GM18868 (cell line): ENCODE data around the gene TSGA10.
"Not testable (repeated sequence)": the region's sequence is repeated elsewhere in the genome, so short reads cannot be mapped to it uniquely, and the experiment has no call there.

Source experiments
- ATAC-seq: cut with Tn5 transposase; IDR thresholded peaks from one replicate; pipeline ENCODE4 v1.9.1; 2021; ENCODE audit warnings: mild to moderate bottlenecking, moderate library complexity; ENCODE audit not compliant: unreplicated experiment

The TSGA10 gene

DNA sequence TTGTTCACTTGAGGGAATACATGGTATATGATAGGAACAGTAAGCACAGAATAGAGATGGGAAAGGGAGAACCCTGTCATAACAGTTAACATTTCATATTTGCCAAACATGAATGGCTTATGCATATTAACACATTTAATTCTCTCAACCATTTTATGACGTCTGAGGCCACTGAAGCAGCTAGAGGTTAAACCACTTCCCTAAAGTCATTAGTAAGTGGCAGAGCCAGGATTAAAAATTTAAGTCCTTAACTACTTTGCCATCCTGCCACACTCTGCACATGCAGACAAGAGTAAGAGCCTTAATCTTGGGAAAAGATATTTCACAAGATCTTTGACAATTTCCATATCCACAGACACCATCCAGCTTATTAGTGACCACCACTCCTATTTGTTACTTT lies 2.1 kb upstream of the TSGA10 start:
- no peak for ATAC-seq

DNA sequence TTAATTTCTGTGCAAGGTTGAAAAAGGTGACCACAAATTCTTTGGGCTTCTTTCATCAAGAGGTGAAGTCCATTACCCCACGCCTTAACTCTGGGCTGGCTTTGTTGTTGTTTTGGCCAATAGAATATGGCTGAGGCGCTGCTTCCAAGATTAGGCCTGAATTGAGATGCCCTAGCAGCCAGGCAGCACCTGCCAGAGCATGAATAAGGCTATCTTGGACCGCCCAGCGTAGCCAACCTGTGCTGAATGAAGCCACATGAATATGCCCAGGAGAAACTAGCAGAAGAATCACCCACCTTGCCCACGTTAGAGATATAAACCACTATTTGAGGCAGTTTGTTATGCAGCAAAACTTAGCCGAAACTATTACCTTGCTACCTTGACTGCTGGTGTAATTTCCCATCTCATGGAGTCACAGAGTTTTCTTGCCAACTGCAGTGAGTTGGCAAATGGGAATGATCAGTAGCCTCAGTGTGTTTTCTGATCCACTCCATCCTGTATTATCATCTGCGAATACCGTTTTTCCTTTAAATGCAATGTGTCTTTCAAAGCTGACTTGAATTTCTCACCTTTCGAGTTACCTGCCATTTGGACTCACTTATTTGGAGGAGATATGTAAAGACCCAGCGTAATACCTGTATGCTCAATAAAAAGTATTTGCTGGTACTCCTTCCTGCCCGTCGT lies 679 bp downstream of the TSGA10 start:
- ATAC-seq = no peak

DNA sequence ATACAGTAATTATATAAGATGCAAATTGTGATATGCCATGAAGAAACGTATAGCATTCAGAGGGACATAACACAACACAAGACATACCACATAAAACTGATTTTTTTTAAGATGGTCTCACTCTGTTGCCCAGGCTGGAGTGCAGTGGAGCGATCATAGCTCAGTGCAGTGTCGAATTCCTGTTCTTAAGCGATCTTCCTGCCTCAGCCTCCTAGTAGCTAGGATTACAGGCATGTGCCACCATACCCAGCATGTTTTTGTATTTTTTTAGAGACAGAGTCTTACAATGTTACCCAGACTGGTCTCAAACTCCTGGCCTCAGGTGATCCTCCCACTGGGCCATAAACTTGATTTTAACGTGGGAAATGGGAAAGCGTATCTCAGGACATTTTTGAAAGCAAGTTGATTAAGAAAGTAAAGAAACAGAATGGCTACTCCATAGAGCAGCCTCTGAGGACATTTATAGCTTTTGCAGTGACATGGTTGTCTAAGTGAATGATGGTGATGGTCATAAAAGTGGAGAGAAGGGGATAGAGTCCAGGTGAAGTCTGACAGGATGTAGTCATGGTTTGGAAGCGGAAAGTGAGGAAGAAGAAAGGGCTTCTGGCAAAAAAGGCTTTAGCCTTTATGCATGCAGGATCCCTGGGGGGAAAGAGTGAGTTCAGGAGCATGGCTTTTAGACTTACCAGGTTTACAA lies 2.4 kb downstream of the TSGA10 start:
- ATAC-seq = no peak

DNA sequence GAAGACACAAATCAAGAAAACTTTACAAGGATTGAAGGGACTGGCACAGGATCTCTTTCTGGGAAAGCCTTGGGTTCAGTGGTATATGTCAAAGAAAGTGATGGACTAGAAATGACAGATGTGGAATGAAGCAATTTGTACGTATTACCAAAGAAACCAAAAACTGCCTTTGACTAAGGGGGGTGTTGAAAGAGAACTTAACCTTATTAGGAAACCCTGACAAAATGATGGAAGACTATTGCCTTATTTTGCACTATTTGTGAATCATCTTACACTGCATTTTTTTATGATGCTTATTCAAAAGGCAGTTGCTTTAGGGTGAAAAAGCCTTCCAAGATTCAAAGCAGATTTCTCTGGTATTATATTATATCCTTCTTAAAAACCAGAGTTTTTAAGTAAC lies 4.0 kb downstream of the TSGA10 start:
- ATAC-seq = no peak

DNA sequence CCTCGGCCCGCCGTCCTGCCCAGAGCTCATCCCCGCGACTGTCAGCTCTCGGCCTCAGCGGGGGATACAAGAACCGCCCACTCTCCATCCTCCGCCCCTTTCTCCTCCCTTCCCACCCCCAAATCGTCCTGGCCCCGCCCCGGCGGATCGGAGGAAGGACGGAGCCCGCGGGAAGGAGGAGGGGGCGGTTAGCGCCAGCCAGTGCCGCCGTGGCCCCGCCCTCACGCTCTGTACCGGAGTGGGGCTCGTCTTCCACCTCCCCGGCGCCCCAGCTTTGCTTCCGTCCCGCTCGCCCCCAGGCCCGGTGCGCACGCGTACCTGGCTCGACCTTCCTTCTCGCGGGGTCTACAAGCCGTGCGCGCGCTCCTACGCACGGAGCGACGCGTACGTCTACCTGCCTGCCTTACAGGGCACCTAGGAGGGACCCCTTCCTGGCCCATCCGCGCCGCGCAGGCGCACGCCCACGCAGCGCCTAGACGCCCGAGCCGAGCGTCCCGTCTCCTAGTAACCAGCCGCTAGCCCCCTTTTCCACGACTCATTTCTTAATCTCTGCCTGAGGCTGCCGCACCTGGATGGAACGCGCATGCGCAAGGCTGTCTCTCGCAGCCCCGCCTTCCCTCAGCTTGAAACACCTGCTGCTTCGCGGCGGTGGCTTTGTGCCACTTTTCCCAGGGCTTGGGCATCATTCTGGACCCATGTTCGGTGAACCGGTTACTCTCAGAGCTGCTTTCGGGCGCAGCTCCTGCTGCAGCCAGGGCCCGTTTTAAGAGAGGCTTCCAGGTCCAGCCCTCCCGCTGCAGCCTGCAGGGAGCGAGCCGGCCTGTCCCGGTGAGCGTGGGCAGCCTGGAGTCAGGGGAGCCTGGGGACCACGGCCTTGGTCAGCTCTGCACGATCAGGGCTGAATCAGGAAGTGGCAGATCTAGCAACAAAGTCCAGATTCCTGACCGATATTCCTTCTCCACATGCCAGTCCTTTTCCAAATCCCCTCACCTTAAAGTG lies 13.3 kb downstream of the TSGA10 start, which contains the start of gene C2orf15:
Gene C2orf15 (plus strand): TSS at position 598 of the 999 bp plus-strand sequence. CDS start 8,852 bp downstream, outside the sequence.
- peak; percentile 85 for ATAC-seq

DNA sequence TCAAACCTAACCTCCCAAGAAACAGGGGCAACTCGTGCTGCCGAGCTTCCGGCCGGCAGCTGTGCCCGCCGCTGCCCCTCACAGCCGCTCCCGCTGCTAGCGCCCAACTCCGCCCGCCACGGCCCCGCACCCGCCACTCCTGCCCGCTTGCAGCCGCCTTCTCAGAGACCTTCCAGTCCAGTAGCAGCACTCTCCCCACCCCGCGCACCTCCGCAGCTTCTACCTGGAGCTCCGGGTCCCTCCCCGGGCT lies 14.0 kb downstream of the TSGA10 start:
- peak; percentile 30 for ATAC-seq

DNA sequence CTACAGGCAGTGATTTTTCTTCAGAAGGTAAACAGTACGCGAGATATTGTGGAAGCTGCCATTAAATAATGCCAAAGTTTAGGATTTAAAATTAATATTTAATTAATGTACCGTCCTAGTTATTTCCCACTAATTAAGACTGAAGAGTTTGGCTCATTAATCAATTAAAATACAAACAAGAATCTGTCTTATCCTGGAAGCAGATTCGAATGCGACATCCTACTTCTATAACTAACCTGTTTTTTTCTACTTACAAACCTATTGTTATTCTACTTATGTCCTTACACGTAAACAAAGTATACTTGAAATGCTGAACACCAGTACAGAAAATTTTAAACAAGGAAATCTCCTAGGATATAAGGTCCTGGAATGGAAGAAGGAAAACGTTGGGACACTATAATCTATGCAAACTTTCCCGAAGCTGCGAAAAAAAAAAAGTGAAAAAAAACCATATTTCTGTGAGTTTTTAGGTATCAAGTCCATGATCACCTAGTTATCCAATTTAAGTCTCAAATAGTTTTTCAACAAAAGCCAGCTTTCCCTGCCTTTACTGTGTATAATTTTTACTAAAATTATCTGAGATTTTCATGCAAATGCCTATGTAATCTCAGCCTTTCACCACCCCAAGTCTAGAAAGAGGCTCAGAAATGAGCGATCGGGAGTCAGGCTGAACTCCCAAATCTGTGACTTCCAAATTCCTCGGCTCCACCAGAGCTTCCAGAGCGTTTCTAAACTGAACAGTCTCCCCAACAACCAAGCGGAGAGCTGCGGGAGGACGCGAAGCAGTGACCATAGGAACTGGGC lies 14.5 kb downstream of the TSGA10 start:
- no peak for ATAC-seq

DNA sequence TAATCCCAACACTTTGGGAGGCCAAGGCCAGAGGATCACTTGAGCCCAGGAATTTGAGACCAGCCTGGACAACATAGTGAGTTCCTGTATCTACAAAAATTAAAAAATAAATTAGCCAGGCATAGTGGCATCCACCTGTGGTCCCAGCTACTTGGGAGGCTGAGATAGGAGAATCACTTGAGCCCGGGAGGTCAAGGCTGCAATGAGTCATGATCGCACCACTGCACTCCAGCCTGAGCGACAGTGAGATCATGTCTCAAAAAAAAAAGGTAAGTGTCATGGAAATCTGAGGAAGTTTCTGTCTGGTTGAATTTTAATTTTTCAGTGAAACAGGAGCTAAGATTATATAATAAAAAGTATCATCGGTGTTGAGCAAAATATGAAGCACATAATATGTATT lies 15.7 kb downstream of the TSGA10 start:
- ATAC-seq = no peak

DNA sequence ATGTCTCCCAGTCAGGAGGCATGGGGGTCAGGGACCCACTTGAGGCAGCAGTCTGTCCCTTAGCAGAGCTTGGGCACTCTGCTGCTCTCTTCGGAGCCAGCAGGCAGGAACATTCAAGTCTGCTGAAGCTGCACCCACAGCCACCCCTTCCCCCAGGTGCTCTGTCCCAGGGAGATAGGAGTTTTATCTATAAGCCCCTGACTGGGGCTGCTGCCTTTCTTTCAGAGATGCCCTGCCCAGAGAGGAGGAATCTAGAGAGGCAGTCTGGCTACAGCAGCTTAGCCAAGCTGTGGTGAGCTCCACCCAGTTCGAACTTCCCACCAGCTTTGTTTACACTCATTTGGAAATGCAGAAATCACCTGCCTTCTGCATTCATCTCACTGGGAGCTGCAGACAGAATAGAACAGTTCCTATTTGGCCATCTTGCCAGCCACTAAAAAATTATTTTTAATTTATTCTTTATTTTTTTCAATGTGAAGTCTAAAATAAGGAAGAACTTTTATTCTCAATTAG lies 19.6 kb downstream of the TSGA10 start:
- ATAC-seq = not testable (repeated sequence)

DNA sequence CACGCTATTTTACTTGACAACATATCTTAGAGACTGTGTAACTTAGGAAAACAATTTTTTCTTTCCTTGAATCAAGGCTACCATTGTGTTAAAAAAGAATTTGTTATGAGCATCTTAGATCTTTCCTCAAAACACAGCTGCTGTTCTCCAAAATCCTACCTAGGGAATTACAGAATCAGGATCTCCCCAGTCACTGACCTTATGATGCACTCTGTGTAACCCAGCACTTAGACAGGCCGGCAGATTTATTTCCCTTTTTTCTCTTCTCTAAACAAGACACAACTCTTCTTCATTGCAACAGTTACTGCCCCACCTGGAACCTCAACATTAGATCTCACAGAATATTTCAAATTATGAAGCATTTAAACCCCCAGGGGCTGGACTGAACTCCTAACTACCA lies 26.8 kb downstream of the TSGA10 start:
- ATAC-seq = no peak

DNA sequence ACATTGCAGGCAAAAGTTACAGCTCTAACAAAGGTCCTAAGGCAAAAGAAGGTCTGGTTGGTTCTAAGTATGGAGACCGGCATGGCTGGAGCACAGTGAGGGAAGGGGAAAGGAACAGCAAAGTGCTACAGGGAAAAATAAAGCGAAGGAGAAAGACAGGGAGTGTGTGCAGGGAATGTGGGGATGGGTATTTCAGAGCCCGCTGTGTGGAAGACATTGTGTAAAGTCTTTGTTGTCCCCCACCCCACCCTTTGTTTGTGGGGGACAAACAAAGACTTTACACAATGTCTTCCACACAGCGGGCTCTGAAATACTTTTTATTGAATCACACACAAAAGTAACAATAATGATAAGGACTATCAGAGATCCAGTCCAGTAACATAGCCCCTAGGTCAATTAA lies 42.1 kb downstream of the TSGA10 start:
- ATAC-seq = no peak

DNA sequence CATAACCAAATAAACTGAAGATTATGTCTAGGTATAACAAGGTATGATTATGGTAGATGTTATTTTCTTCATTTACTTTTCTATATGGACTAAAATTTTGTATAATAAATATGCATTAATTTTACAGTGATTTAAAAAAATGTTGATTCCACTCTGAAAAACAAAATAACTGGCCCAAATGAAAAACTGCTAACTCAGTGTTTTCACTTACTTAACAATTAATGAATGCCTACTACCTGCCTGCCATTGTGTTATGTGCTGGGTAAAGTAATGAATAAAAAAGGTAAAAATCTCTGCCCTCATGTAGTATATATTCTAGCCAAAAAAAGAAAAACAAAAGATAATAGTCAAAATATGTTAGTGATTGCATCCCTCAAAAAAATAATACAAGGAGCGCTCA lies 42.8 kb downstream of the TSGA10 start:
- no peak for ATAC-seq

DNA sequence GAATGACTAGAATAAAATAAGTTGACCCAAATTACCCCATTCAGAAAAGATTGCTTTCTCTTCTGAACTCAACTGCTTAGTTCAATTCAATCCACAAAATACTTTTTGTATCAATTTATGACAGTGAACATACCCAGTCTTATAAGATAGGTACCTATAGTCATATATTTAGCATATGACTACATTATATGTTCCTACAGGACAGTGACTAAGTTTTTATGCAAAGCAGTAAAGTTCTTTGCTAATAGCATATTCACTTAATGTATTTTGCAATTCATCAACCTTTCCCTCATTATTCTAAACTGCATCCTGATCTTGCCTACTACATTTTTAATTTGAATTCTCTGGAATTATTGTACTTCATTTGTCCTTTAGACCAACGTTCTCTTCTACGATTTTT lies 43.5 kb downstream of the TSGA10 start:
- no peak for ATAC-seq

DNA sequence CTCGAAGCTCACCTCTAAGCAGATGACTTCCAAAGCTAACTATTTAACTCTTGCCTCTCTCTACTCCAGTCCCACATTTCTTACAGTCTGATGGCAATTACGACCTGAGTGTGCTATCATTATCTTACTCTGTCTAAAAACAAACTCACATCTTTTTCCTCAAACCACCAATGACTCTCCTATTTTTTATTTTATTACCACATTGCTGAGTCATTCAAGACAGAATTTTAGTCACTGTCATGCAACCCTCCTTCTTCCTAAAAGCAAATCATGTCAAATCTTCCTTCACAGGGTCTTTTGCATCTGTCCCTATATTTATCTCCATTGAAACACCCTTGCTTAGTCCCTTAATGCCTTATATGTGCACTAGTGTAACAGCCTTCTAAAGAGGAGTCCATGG lies 47.8 kb downstream of the TSGA10 start:
- ATAC-seq = no peak

DNA sequence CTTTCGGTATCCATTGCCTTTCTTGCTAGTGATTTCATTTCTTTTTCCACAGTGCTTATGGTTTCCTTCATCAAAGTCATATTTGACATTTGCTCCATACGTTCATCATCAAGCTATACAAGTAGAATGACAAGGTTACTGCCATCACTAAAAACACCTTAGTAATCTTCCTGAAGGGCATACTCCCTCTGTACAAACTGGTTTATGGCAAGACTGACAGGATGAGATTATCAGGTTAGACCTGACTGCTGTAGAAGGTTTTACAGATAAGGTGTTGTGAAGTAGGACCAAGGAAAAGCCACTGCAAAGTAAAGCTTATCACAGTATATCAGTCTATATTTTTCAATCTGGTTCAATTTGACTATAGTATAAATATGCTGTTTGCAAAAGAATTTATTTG lies 50.7 kb downstream of the TSGA10 start:
- ATAC-seq = no peak

DNA sequence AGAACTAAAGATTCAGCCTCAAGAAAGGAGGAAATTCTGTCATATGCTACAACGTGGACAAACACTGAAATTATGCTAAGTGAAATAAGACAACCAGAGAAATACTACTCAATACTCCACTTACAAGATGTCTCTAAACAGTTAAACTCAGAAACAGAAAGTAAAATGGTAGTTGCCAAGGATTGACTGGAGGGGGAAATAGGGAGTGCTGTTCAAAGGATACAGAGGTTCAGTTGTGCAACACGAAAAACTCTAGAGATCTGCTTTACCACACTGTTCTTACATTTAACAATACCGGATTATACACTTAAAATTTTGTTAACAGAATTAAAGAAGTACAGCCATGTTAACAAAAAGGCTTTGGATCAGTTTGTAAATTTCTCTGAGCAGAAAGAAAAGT lies 53.0 kb downstream of the TSGA10 start:
- no peak for ATAC-seq

DNA sequence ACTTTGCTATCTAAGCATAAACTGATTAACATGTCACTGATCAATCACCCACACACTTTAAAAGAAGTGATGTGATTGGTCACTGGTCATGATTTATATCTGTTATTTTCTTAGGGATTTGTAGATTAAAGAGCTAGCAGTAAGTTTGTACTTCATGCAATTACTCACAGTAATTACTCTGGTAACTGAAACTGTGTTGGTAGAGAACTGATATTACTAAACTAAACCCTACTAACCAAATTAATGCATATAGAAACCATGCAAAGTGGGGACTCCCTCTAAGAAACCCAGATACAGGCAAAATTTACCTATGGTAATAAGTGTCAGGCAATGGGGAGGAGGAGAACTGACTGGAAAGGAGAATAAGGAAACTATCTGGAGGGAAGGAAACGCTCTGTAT lies 58.0 kb downstream of the TSGA10 start:
- ATAC-seq = no peak

DNA sequence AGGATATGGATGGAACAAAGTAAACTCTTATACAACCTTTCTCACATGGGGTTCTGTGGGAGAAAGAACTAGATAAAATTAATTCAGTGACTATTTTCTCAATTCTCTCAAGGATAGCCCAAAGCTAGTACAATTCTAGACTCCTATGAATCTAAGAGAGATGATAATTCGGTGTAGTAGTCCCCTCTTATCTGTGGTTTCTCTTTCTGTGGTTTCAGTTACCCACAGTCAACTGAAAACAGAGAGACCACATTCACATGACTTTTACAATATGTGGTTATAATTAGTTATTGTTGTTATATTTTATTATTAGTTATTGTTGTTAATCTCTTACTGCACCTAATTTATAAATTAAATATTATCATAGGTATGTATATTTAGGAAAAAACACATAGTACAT lies 66.7 kb downstream of the TSGA10 start:
- ATAC-seq = no peak

DNA sequence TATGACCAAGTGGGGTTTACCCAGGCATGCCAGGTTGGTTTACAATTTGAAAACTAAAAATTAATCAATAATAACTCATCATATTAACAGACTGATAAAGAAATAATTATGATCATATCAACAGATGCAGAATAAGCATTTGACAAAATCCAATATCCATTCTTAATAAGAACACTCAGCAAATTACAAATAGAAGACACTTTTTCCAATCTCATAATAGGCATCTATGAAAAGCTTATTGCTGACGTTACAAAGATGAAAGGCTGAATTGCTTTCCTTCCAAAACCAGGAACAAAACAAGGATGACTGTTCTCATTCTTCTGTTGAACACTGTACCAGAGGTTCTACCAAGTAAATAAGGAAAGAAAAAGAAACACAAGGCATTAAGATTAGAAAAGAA lies 68.4 kb downstream of the TSGA10 start:
- no peak for ATAC-seq

DNA sequence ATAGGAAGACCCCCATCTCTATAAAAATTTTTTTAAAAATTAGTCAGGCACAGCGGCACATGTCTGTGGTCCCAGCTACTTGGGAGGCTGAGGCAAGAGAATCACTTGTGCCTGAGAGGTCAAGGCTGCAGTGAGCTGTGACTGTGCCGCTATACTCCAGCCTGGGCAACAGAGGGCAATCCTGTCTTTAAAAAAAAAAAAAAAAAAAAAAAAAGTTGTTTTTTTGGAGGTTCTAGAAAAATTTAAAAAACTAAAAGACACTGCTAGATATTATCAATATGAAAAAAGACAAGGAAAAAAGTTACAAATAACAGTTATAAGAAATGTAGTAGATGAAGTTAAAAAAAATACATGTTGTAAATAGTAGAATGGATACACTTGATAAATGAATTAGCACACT lies 69.3 kb downstream of the TSGA10 start:
- no peak for ATAC-seq

DNA sequence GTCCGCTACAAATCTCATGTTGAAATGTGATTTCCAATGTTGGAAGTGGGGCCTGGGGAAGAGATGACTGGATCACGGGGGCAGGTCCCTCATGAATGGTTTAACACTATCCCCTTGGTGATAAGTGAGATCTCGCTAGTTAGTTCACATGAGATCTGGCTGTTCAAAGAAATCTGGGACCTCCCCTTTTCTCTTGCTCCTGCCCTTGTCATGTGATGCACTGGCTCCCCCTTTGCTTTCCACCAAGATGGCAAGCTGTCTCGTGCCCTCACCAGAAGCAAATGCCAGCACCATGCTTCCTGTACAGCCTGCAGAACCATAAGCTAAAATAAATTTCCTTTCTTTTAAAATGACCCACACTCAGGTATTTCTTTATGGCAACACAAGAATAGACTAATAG lies 70.5 kb downstream of the TSGA10 start:
- ATAC-seq = no peak
